Ascending aorta (tissue), 2 donors: ENCODE results near the gene GART. TPM values are rescaled to one million over a fixed set of nuclear protein-coding genes. Genes with fewer than 3 reads are reported as not detected.
"Not testable (repeated sequence)": the region's sequence is repeated elsewhere in the genome, so short reads cannot be mapped to it uniquely, and the experiment has no call there.

Experiments used
- DNase-seq, 2 donors: peaks; one replicate each; pipeline ENCODE4 v3.0.0-alpha.2; 2019; ENCODE audit warnings: low spot score in 2 of 2
- H3K27ac ChIP-seq, 2 donors: fragments of 200-600 bp; sonication (generic); one replicate each; pipeline ENCODE4 v1.5.1; 2016 to 2017; ENCODE audit warnings: mild to moderate bottlenecking in 1 of 2
- H3K27me3 ChIP-seq: fragments of 200-600 bp; sonication (generic); one replicate; pipeline ENCODE4 v1.5.1; 2017
- H3K36me3 ChIP-seq, 2 donors: fragments of 200-600 bp; sonication (generic); one replicate each; pipeline ENCODE4 v1.5.1; 2016
- H3K4me1 ChIP-seq, 2 donors: fragments of 200-600 bp; sonication (generic); one replicate each; pipeline ENCODE4 v1.5.1; 2016 to 2017; ENCODE audit warnings: mild to moderate bottlenecking in 1 of 2
- H3K4me3 ChIP-seq, 2 donors: fragments of 200-600 bp; sonication (generic); one replicate each; pipeline ENCODE4 v1.5.1; 2016 to 2017; ENCODE audit warnings: mild to moderate bottlenecking in 1 of 2
- H3K9me3 ChIP-seq, 2 donors: fragments of 200-600 bp; sonication (generic); one replicate each; pipeline ENCODE4 v1.5.1; 2016
- intact Hi-C: fragments of 100-400 bp; cut with DNase I; formaldehyde crosslinking; loops from one replicate; pipeline ENCODE4 v1.15.1; 2023
- total RNA-seq: library from RNA; depleted of rRNA; stranded (reverse); fragments of >200 nt; gene quantifications from one replicate; pipeline ENCODE4 v1.1.0, GENCODE V29; 2016
- TF ChIP-seq, protein P1 (sequence below), 3 experiments: fragments of 200-600 bp in 2 of 3; fragments of 450-650 bp in 1 of 3; sonication (generic) in 2 of 3; IDR thresholded peaks; one replicate each; pipeline ENCODE4 v1.5.1; 2016 to 2019; ENCODE audit warnings: antibody characterized with exemption in 3 of 3, mild to moderate bottlenecking in 1 of 3, moderate library complexity in 1 of 3

Gene GART
- total RNA-seq, 1 donor from 2014 or later, result 22.4 TPM

- Histone ChIP-seq H3K36me3 (no peaks in the 10 kb centered on the region), H3K27ac (peak overlapping the region in 1 of 2 donors; percentile 95), H3K4me1 (peaks cover 5 to 15% of the 10 kb centered on the region in 2 donors), H3K27me3 (no peaks in the 10 kb centered on the region), H3K9me3 (no peaks in the 10 kb centered on the region), H3K4me3 (peak overlapping the region; percentile 80 to 81)
- intact Hi-C loops, result no loop called here
- no peak for DNase-seq
- TF ChIP-seq, protein P1, sequence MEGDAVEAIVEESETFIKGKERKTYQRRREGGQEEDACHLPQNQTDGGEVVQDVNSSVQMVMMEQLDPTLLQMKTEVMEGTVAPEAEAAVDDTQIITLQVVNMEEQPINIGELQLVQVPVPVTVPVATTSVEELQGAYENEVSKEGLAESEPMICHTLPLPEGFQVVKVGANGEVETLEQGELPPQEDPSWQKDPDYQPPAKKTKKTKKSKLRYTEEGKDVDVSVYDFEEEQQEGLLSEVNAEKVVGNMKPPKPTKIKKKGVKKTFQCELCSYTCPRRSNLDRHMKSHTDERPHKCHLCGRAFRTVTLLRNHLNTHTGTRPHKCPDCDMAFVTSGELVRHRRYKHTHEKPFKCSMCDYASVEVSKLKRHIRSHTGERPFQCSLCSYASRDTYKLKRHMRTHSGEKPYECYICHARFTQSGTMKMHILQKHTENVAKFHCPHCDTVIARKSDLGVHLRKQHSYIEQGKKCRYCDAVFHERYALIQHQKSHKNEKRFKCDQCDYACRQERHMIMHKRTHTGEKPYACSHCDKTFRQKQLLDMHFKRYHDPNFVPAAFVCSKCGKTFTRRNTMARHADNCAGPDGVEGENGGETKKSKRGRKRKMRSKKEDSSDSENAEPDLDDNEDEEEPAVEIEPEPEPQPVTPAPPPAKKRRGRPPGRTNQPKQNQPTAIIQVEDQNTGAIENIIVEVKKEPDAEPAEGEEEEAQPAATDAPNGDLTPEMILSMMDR (IDR thresholded peaks at IDR 0.05), result no peak
Measured at GRCh38 chr21:33478182-33478581, 63.7 kb downstream of the GART start.

- H3K4me3 ChIP-seq, result no peak overlapping the region
- H3K27ac ChIP-seq, result no peak overlapping the region
- intact Hi-C loops, result no loop called here
- no peaks in the 10 kb centered on the region for H3K27me3 ChIP-seq
- H3K36me3 ChIP-seq, result no peaks in the 10 kb centered on the region
- no peaks in the 10 kb centered on the region for H3K9me3 ChIP-seq
- peaks cover 5 to 15% of the 10 kb centered on the region in 2 donors for H3K4me1 ChIP-seq
- TF ChIP-seq, protein P1 (IDR thresholded peaks at IDR 0.05), result no peak
- DNase-seq, result no peak
Measured at GRCh38 chr21:33477066-33477465, 64.9 kb downstream of the GART start.

DNA sequence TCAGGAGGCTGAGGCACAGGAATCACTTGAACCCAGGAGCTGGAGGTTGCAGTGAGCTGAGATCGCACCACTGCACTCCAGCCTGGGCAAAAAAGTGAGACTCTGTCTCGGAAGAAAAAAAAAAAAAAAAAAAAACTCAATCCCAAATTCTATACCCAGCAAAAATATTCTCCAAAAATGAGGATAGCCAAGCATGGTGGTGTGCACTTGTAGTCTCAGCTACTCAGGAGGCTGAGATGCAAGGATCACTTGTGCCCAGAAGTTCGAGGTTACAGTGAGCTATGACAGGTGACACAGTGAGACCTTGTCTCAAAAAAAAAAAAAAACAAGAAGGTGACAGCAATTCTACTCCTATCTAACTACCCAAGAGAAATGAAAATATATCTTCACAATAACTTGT lies 68.6 kb downstream of the GART start:
- Histone ChIP-seq H3K27me3 (no peaks in the 10 kb centered on the region), H3K4me1 (peaks cover 4 to 12% of the 10 kb centered on the region in 2 donors), H3K9me3 (no peaks in the 10 kb centered on the region), H3K36me3 (no peaks in the 10 kb centered on the region), H3K27ac (no peak overlapping the region), H3K4me3 (no peak overlapping the region)
- DNase-seq, result no peak
- intact Hi-C loops, result no loop called here
- TF ChIP-seq, protein P1 (IDR thresholded peaks at IDR 0.05), result no peak

- Histone ChIP-seq H3K36me3 (peaks cover 0 to 10% of the 10 kb centered on the region in 2 donors), H3K27ac (no peak overlapping the region), H3K4me3 (no peak overlapping the region), H3K27me3 (no peaks in the 10 kb centered on the region), H3K9me3 (no peaks in the 10 kb centered on the region), H3K4me1 (no peaks in the 10 kb centered on the region)
- intact Hi-C loops, result no loop called here
- TF ChIP-seq, protein P1 (IDR thresholded peaks at IDR 0.05), result no peak
- no peak for DNase-seq
Measured at GRCh38 chr21:33470701-33471100, 71.2 kb downstream of the GART start.

- intact Hi-C loops, H3K9me3 ChIP-seq, H3K27ac ChIP-seq, H3K4me3 ChIP-seq, H3K27me3 ChIP-seq, DNase-seq, H3K4me1 ChIP-seq: not testable (repeated sequence)
- H3K36me3 ChIP-seq, result peaks cover 8 to 21% of the 10 kb centered on the region in 2 donors
Measured at GRCh38 chr21:33469183-33469582, 72.7 kb downstream of the GART start.

DNA sequence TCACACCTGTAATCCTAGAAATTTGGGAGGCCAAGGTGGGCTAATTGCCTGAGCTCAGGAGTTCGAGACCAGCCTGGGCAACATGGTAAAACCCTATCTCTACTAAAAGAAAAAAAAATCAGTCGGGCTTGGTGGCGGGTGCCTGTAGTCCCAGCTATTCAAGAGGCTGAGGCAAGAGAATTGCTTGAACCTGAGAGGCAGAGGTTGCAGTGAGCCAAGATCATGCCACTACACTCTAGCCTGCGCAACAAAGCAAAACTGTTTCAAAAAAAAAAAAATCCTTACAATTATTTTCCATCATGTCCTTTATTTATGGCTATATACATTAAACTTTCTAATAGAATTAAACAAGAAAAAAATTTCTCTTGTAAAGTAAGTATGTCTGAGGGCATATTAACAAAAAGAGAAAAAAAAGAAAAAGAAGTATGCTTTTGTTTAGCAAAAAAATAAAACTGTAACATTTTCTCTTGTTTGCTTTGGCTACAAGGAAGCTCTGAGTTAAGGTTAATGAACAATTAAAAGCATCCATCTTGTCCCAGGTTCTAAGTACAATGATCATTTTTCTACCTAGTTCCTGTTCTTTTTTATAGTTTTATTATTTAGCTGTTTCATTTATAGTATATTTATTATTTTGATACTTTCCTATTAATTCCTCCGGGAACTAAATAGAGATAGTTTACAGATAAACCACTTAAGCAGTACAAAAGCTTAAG lies 80.2 kb downstream of the GART start:
- Histone ChIP-seq H3K4me3 (no peak overlapping the region), H3K9me3 (no peaks in the 10 kb centered on the region), H3K27me3 (no peaks in the 10 kb centered on the region), H3K27ac (no peak overlapping the region), H3K4me1 (no peaks in the 10 kb centered on the region), H3K36me3 (peaks cover 36 to 67% of the 10 kb centered on the region in 2 donors)
- no peak for DNase-seq
- TF ChIP-seq, protein P1 (IDR thresholded peaks at IDR 0.05), result no peak
- intact Hi-C loops, result no loop called here
